Activated naive CD4-positive, alpha-beta T cell treated with anti-CD3 and anti-CD28 coated beads, Interleukin-2, amount 50 U/mL, for 24 hours (primary cell): ENCODE results near the gene ACOX1.

Experiments
- H3K27ac Mint-ChIP-seq: one replicate; pipeline ENCODE4 v1.8.0; 2021; ENCODE audit warnings: mild to moderate bottlenecking, mixed read lengths
- H3K27me3 Mint-ChIP-seq: one replicate; pipeline ENCODE4 v1.8.0; 2021; ENCODE audit warnings: mixed read lengths
- H3K36me3 Mint-ChIP-seq: one replicate; pipeline ENCODE4 v1.8.0; 2021; ENCODE audit warnings: mixed read lengths
- H3K4me1 Mint-ChIP-seq: one replicate; pipeline ENCODE4 v1.8.0; 2021; ENCODE audit warnings: mixed read lengths
- H3K4me3 Mint-ChIP-seq: one replicate; pipeline ENCODE4 v1.8.0; 2021; ENCODE audit warnings: mild to moderate bottlenecking, mixed read lengths
- H3K9me3 Mint-ChIP-seq: one replicate; pipeline ENCODE4 v1.8.0; 2021; ENCODE audit warnings: mixed read lengths

ACOX1 gene

GRCh38 chr17:76013377-76013932 is 34.5 kb upstream of the ACOX1 start:
- no peaks in the 10 kb centered on the region for H3K27me3 Mint-ChIP-seq
- no peaks in the 10 kb centered on the region for H3K9me3 Mint-ChIP-seq
- no peaks in the 10 kb centered on the region for H3K36me3 Mint-ChIP-seq
- no peak overlapping the region for H3K4me3 Mint-ChIP-seq
- H3K4me1 Mint-ChIP-seq = peaks cover 6% of the 10 kb centered on the region
- peak overlapping the region; percentile 4 for H3K27ac Mint-ChIP-seq

- Mint-ChIP-seq H3K4me3 (no peak overlapping the region), H3K4me1 (peaks cover 6% of the 10 kb centered on the region), H3K9me3 (no peaks in the 10 kb centered on the region), H3K36me3 (no peaks in the 10 kb centered on the region), H3K27me3 (no peaks in the 10 kb centered on the region), H3K27ac (no peak overlapping the region)
Observed at GRCh38 chr17:76011951-76012350, 33.0 kb upstream of the ACOX1 start.

DNA sequence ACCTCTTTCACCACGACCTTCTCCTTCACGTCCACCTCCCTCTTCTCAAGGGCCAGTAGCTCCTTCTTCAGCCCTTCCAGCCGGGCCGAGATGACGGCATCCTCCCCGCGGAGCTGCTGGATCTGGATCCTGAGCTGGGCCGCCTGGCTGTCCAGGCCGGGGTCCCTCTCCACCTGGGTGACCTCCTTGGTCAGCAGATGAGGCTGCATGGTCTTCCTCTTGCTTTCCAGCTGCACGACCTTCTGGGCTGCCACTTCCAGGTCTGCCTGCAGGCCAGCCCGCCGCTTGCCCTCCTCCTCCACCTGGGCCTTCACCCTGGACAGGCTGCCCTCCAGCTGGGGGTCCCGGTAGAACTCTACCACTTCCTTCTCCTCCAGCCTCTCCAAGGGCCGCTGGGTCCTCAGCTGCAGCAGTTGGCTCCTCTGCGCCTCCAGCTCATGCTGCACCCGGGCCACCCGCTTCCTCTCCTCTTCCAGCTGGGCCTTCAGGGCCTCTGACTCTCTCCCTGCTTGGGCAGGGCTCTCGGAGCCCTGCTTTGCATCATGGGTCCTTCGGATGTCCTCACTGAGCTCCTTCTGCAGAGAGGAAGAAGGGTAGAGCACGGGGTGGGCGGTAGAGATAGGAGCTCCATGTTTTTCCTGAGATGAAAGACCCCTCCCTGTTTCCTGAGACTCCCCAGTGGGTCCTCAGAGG is 31.1 kb upstream of the ACOX1 start:
- no peaks in the 10 kb centered on the region for H3K27me3 Mint-ChIP-seq
- no peaks in the 10 kb centered on the region for H3K36me3 Mint-ChIP-seq
- H3K9me3 Mint-ChIP-seq = no peaks in the 10 kb centered on the region
- no peak overlapping the region for H3K4me3 Mint-ChIP-seq
- H3K4me1 Mint-ChIP-seq = peaks cover 10% of the 10 kb centered on the region
- H3K27ac Mint-ChIP-seq = no peak overlapping the region

DNA sequence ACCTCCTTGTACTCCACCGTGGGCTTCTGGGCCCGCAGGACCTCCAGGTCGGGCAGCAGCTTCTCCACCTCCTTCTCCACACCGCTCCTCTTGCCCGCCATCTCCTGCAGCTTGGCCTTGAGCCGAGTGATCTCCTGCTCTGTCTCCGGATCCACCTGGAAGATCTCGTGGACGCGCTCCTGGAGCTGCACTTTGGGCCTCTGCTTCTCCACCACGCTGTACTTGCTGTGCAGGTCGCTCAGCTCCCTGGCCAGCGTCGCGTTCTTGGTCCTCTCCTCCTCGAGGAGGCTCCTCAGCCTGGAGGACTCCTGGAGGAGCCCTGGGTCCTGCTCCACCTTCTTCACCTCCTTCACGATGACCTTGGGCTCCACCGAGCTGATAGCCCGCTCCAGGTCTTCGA is 30.5 kb upstream of the ACOX1 start:
- Mint-ChIP-seq H3K4me1 (peaks cover 10% of the 10 kb centered on the region), H3K27me3 (no peaks in the 10 kb centered on the region), H3K9me3 (no peaks in the 10 kb centered on the region), H3K36me3 (no peaks in the 10 kb centered on the region), H3K4me3 (no peak overlapping the region), H3K27ac (no peak overlapping the region)

DNA sequence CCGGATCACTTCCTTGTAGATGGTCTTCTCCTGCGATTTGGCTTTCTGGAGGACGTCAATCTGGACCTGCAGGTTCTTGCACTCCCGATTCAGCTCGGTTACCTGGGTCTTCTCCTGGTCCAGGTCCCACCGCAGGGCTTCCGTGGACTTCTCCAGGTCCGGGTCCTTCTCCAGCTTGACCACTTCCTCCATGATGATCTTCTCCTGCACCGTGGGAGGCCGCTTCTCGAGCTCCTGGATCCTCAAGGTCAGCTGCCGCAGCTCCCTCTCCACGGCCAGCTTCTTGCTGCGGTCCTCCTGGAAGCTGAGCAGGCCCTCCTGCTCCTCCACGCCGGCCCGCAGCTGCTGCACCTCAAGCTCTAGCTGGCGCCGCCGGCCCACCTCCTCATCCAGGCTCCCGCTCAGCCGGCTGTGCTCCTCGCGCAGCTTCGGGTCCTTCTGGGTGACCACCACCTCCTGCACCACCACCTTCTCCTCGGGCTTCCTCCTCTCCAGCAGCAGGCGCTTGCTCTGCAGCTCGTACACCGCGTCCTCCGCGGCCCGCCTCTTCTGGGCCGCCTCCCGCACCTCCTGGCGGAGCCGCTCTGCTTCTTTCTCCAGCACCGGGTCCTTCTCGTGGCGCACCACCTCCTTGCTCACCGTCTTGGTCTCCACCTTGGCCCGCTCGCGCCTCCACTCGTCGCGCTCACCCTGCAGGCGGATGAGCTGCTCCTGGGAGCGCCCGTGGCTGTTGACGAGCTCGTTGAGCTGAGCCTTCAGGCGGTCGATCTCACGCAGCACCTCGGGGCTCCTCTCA is 29.9 kb upstream of the ACOX1 start:
- Mint-ChIP-seq H3K4me1 (peaks cover 4% of the 10 kb centered on the region), H3K27me3 (no peaks in the 10 kb centered on the region), H3K9me3 (no peaks in the 10 kb centered on the region), H3K27ac (no peak overlapping the region), H3K4me3 (no peak overlapping the region), H3K36me3 (no peaks in the 10 kb centered on the region)

DNA sequence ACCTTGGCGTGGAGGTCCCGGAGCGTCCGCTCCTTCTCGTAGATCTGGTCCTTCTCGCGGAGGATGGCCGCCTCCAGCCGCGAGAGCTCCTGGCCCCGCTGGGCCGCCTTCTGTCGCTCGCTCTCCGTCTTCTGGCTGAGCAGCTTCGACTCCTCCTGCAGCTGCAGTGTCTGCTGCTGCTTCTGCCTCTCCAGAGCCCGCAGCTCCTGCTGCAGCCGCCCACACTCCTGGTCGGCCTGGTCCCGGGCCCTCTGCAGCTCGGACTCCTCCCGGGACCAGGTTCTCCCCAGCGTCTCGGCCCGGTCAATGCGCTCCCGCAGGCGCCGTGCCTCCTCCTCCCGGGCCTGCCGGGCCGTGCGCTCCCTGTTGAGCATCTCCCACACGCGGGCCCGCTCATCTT is 29.2 kb upstream of the ACOX1 start:
- H3K4me3 Mint-ChIP-seq = no peak overlapping the region
- H3K27me3 Mint-ChIP-seq = no peaks in the 10 kb centered on the region
- H3K27ac Mint-ChIP-seq = no peak overlapping the region
- no peaks in the 10 kb centered on the region for H3K9me3 Mint-ChIP-seq
- H3K36me3 Mint-ChIP-seq = no peaks in the 10 kb centered on the region
- H3K4me1 Mint-ChIP-seq = peaks cover 4% of the 10 kb centered on the region

GRCh38 chr17:76007850-76008165 is 28.8 kb upstream of the ACOX1 start:
- H3K36me3 Mint-ChIP-seq = no peaks in the 10 kb centered on the region
- H3K4me3 Mint-ChIP-seq = no peak overlapping the region
- no peak overlapping the region for H3K27ac Mint-ChIP-seq
- no peaks in the 10 kb centered on the region for H3K9me3 Mint-ChIP-seq
- peaks cover 4% of the 10 kb centered on the region for H3K4me1 Mint-ChIP-seq
- no peaks in the 10 kb centered on the region for H3K27me3 Mint-ChIP-seq

DNA sequence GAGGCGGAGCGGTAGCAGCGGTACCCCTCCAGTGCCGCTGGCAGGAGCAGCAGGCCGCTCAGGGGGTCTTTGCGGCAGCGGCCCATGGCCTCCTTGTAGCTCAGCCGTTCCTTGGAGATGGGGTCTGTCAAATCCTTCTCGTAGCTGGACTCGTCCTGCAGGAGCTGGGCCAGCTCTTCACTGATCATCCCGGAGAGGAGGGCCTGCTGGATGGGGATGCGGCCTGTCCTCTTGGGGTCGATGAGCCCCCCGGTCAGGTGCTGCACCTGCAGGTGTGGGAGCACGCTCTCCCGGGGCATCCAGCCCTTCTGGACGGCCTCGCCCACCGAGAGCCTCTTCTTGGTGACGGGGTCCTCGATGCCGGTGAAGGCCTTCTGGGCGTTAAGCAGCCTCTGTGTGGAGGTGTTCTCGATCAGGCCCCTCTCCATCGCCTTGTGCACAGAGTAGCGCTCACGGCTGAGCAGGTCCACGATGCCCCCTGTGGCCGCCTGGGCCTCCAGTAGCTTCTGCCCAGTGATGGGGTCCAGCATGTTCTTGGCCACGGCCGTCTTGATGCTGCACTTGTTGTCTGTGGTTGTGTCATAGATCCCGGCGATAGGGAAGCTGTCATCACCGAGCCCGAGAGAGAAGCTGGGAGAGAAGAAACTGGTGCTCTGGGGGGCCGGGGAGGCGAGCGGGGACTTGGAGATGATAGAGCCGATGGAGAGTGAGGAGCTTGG is 28.3 kb upstream of the ACOX1 start:
- Mint-ChIP-seq H3K9me3 (no peaks in the 10 kb centered on the region), H3K4me3 (no peak overlapping the region), H3K27me3 (no peaks in the 10 kb centered on the region), H3K27ac (no peak overlapping the region), H3K4me1 (peaks cover 4% of the 10 kb centered on the region), H3K36me3 (no peaks in the 10 kb centered on the region)

GRCh38 chr17:76005263-76006149 is 26.5 kb upstream of the ACOX1 start:
- H3K27ac Mint-ChIP-seq = no peak overlapping the region
- H3K27me3 Mint-ChIP-seq = no peaks in the 10 kb centered on the region
- no peaks in the 10 kb centered on the region for H3K36me3 Mint-ChIP-seq
- no peak overlapping the region for H3K4me3 Mint-ChIP-seq
- peaks cover 4% of the 10 kb centered on the region for H3K4me1 Mint-ChIP-seq
- no peaks in the 10 kb centered on the region for H3K9me3 Mint-ChIP-seq

GRCh38 chr17:76004750-76005262 is 25.8 kb upstream of the ACOX1 start:
- no peaks in the 10 kb centered on the region for H3K27me3 Mint-ChIP-seq
- peaks cover 4% of the 10 kb centered on the region for H3K4me1 Mint-ChIP-seq
- H3K4me3 Mint-ChIP-seq = no peak overlapping the region
- no peaks in the 10 kb centered on the region for H3K9me3 Mint-ChIP-seq
- H3K36me3 Mint-ChIP-seq = no peaks in the 10 kb centered on the region
- H3K27ac Mint-ChIP-seq = no peak overlapping the region

DNA sequence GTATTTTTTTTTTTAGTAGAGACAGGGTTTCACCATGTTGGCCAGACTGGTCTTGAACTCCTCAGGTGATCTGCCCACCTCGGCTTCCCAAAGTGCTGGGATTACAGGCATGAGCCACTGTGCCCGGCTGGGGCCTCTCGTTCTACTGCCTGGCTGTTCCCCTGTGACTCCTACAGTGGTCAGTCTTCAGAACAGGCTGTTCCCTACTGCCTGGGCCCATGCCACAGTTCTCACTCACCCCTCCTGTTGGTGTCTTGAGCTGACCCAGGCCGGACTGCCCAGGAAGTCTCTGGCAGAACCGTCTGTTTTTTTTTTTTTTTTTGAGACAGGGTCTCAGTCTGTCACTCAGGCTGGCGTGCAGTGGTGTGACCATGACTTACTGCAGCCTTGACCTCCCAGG is 24.9 kb upstream of the ACOX1 start:
- H3K4me3 Mint-ChIP-seq = no peak overlapping the region
- no peak overlapping the region for H3K27ac Mint-ChIP-seq
- H3K9me3 Mint-ChIP-seq = no peaks in the 10 kb centered on the region
- no peaks in the 10 kb centered on the region for H3K36me3 Mint-ChIP-seq
- H3K4me1 Mint-ChIP-seq = peaks cover 4% of the 10 kb centered on the region
- no peaks in the 10 kb centered on the region for H3K27me3 Mint-ChIP-seq

- H3K4me3 Mint-ChIP-seq = no peak overlapping the region
- no peaks in the 10 kb centered on the region for H3K9me3 Mint-ChIP-seq
- peaks cover 12% of the 10 kb centered on the region for H3K4me1 Mint-ChIP-seq
- H3K27me3 Mint-ChIP-seq = no peaks in the 10 kb centered on the region
- H3K36me3 Mint-ChIP-seq = no peaks in the 10 kb centered on the region
- no peak overlapping the region for H3K27ac Mint-ChIP-seq
Observed at GRCh38 chr17:76002100-76002499, 23.1 kb upstream of the ACOX1 start.

GRCh38 chr17:76000755-76001521 is 22.0 kb upstream of the ACOX1 start, which contains the start of gene CDK3:
Gene CDK3 (plus strand): TSS chr17:76000855. CDS start chr17:76001426, 571 bp downstream.
- Mint-ChIP-seq H3K27me3 (no peaks in the 10 kb centered on the region), H3K4me3 (no peak within 1 kb of the TSS), H3K9me3 (no peaks in the 10 kb centered on the region), H3K36me3 (no peaks in the 10 kb centered on the region), H3K27ac (no peak within 1 kb of the TSS), H3K4me1 (peaks cover 19% of the 10 kb centered on the region)

- H3K4me3 Mint-ChIP-seq = no peak overlapping the region
- no peak overlapping the region for H3K27ac Mint-ChIP-seq
- no peaks in the 10 kb centered on the region for H3K27me3 Mint-ChIP-seq
- peaks cover 15% of the 10 kb centered on the region for H3K4me1 Mint-ChIP-seq
- no peaks in the 10 kb centered on the region for H3K9me3 Mint-ChIP-seq
- no peaks in the 10 kb centered on the region for H3K36me3 Mint-ChIP-seq
Observed at GRCh38 chr17:76000016-76000754, 21.2 kb upstream of the ACOX1 start.
